GM18870 (cell line): ENCODE data around the gene GP5.

Experiments used
- ATAC-seq: cut with Tn5 transposase; IDR thresholded peaks from one replicate; pipeline ENCODE4 v1.9.1; 2021; ENCODE audit warnings: moderate library complexity; ENCODE audit not compliant: unreplicated experiment

Gene GP5, protein sequence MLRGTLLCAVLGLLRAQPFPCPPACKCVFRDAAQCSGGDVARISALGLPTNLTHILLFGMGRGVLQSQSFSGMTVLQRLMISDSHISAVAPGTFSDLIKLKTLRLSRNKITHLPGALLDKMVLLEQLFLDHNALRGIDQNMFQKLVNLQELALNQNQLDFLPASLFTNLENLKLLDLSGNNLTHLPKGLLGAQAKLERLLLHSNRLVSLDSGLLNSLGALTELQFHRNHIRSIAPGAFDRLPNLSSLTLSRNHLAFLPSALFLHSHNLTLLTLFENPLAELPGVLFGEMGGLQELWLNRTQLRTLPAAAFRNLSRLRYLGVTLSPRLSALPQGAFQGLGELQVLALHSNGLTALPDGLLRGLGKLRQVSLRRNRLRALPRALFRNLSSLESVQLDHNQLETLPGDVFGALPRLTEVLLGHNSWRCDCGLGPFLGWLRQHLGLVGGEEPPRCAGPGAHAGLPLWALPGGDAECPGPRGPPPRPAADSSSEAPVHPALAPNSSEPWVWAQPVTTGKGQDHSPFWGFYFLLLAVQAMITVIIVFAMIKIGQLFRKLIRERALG

DNA sequence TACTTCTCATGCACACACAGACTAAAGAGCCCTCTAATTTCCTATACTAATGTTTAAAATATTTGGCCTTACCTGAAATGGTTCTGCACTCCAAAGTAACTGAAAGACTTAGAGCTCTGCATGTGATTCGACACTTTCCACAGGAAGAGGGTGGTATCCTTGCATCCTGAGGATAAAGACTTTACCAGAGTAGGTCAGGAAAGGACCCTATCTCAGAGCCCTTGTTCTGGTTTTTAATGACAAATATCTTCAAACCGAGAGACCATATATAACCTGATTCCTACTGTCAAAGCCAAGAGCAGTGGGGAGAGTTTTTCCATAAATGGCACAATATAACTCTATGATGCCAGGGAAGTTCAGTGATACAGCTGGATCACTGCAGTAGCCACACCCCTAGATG is at the start of gene GP5:
TSS of gene GP5 (minus strand) at position 101 of the 400 bp plus-strand sequence. CDS start 984 bp downstream, outside the sequence.
- no peak for ATAC-seq

DNA sequence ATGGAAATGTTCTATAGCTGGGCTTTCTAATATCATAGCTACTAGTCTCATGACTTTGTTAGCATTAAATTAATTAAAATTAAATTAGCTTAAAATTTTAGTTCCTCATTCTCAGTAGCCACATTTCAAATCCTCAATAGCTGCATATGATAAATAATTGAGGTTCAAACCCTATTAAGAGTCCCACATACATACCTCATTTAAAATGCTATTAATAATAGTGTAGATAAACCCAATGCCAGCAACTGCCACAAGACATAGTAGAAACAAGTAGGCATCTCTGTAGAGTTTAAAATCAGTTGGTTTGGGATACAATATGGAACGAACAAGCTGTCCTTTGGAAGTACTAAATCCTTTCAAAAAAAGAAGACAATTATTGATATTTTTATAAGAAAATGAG is 48.6 kb upstream of the GP5 start:
- no peak for ATAC-seq

DNA sequence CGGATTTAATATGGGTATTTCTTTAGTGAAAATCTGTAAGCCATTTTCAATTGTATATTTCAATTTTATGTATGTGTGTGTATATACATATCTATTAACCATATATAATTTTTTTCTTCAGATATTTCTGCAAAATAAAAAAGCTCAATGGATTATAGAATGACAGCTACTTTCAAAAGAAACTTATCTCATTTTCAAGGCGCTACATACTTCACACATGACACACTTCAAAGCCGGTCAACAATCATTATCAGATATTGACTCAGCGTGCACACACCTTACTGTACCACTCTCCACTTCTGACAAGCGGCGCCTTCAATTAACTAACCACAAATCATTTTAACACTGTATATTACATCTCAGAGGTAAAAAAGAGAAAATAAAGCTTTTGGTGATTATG is 48.1 kb upstream of the GP5 start:
- no peak for ATAC-seq

DNA sequence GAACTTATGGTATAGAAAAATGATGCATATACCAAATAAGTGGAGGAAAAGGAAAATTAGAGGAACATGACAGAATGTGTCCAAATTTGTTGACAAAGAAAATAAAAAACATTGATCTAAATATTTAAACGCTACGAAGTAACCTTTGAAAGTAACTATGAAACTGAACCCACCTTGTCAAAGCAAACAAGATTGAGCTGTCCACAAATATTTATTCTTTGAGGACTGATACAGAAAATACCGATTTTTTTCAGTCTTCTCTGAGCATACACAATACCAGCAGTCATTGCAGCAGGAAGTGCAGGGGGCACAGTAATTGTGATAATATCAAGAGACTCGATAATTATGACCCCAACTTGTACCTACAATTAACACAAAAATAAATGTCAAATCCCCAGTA is 47.7 kb upstream of the GP5 start:
- ATAC-seq, result no peak

DNA sequence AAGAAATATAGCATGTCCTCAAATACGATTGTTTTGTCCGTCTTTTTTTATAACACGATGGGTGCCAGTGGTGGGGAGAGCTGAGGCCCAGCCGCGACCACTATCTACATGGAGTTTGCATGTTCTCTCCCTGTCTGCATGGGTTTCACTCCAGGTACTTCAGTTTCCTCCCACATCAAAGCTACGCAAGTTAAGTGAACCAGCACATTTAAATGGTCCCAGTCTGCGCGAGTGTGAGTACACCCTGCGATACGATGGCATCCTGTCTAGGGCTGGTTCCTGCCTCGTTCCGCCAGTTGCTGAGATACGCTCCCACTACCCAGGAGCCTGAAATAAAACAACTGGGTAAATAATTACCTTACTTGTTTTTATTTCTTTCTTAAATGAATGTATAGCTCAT is 47.1 kb upstream of the GP5 start:
- ATAC-seq, result no peak

DNA sequence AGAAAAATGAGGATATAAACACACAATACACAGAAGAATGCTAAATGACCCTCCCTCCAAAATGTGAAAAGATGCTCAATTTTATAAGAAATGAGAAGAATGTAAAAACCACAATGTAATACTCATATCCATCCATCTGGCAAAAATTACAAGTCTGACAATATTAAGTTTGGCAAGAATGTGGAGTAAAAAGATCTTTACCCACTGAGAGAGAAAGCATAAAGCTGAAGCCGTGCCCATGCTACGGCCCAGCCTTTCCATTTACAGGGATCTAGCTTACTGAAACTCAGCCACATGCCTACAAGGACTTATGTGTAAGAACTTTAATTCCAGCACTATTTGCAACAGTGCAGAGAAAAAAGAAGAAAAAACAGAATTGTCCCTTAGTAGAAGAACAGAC is 44.8 kb upstream of the GP5 start:
- no peak for ATAC-seq

DNA sequence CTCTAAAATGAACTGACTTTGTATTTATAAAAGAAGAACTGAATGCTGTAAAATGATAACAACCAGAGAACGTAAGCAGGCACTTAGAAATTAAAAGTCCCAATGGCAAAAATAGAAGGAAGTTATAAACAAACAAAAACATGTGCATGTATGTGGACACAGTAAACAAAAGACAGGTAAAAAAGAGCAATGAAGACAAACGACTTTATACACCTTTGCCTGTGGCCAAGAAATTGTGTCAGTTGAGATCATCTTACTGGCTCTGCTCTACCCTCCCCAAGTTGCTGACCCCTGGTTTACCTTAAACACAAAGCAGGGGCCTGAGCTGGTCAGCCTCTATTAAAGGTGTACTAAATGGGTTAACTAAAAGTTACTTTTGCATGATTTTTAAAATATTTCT is 41.7 kb upstream of the GP5 start:
- no peak for ATAC-seq

DNA sequence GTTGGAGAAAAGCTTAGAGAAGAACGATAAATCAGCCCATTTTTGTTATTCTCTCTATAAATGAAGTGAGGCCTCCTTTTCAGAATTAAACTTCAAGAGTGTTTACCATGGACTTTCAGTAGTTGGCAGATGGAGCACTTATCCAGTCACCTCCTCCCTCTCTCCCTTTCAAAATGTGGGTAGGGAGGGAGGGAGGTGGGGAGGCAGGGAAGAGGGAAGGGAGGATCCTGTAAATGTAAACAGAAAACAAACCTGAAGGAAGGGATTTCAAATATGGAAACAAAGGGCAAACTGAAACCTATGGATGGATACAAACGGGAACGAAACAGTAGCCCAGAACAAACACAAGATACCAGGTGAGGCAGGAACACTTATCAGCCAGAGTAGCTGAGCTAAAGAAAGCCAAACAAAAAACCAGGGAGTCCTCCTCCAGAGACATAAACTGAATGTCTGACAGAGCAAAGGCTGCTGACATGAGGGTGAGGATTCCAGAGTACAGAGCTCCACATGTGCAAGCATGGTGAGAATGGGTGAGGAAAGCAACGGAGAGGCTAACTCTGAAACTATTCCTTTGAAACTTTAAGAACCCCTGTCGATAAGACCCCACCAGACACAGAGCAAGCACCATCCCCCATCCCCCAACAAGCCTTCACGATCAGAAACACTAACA is 41.0 kb upstream of the GP5 start:
- no peak for ATAC-seq

DNA sequence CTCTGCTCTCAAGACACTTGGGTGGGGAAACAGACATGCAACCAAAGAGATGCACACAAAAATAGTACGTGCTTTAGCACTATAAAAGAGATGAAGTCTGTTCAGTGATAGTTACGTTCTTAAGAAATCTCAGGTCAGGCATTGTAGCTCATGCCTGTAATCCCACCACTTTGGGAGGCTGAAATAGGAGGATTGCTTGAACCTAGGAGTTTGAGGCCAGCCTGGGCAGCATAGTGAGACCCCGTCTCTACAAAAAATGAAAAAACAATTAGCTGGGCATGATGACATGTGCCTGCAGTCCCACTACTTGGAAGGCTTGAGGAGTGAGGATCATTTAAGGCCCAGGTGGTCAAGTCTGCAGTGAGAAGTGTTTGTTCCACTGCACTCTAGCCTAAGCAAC is 35.4 kb upstream of the GP5 start:
- ATAC-seq, result no peak

DNA sequence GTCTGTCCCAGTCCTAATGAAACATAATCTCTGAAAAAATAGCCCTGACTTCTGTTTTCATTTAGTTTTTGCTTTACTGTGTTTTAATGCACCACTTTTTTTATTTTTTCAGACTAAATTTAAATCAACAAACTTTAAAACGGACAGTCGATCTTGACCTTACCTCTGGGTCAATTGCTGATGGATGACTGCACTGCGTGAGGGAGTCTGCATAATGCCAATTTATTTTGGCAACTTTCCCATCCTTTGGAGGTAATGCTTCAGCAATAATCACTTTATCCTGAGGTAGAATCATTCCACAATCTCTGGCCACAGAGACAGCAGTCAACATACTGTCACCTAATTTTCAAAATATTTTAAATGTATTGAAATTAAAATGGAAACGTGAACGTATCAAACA is 32.5 kb upstream of the GP5 start:
- no peak for ATAC-seq

DNA sequence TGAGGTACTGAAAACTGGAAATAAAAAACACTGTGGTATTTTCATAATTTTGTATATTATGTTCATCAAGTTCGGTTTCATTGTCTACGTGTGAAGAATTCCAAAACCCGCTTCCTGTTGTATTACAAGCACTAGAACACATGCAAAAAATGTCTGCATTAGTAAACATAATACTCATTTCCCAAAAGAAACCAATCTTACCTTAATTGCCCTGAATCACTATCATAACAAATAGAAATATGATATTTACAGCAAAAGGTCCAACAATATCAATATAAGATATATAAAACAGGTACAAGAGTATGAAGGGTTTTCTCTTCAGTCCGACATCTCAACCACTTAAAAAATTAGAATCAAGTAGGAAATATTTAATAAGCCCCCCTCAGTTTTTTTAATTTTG is 26.3 kb upstream of the GP5 start:
- no peak for ATAC-seq

DNA sequence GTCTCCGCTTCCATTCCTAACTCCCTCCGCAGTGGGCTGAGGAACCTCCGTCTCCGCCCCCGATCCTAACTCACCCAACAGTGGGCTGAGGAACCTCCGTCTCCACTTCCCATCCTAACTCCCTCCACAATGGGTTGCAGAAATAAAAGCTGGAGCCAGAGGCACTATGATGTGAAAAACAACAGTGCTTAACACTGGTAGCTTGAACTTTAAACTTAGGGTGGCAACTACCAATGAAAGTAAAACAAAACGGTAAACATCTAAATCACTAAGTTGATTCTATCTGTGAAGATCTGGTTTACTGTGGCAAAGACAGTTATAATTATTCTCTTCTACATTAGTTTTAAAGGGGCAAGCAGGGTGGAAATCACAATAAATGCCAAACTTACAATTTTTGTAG is 25.9 kb upstream of the GP5 start:
- no peak for ATAC-seq

DNA sequence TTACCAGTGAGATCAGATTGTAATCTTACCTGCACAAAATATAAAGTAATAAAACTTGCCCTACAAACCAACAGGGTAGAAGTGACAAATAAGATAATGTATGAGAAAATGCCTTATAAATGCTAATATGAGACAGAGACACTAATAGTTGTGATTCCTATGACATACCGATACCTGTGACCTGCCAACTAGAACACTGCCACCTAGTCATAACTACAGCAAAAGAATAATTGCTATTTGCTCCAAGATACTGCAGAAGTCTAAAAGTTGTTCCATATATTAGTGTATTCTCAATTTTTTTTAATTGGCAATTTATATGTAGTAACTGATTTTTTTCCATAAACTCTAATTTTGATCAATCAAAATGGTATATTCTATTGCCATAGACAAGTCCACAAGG is 25.3 kb upstream of the GP5 start:
- no peak for ATAC-seq

DNA sequence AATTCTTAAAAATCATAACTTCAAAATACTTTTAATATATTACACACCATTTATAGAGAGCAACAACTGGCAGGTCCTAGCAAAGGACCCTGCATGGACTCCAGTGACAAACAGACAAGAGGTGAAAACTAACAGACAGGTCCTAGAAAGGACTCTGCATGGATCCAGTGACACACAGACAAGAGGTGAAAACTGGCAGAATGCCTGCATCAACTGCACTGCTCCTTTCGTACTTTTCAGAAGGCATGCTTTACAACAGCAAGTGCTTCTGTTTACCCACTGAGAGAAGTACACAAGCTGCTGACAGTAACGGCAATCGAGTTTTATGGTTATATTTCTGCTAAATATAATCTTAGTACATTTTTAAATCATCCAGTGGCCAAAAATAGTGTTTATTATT is 24.3 kb upstream of the GP5 start:
- no peak for ATAC-seq

DNA sequence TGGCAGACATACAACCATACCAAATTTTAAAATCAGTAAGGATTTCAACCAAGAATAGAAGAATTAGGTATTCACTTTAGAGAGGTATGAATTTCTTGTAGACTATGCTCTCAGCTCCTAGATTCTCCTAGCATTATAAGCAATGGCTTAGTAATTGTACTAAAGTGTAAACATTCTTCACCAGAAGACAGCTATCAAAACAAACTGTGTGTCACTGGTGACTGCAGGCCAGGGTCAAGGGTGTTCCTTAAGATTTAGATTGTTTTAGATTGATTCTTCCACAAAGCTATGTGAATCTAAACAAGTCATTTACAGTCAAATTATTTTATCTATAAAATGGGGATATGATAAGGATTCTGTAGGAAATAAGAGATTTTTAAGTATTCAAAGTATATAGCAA is 23.1 kb upstream of the GP5 start:
- ATAC-seq, result no peak

DNA sequence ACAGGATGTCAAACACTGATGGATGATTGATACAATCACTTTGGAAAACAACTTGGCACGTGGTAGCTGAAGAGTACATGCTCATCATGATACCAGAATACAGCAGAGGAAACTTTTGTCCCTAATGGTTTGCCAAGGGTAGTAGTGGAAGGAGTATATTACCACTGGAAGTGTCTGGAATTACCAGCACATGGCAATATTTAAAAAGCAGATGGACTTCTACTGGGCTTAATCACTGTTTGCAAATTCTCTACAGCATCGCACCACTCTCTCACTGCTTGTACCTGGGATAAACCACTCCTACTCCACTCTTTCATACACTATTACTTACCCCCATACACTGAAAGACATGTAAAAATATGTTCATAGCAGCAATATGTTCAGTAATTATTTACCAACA is 19.6 kb upstream of the GP5 start:
- no peak for ATAC-seq

DNA sequence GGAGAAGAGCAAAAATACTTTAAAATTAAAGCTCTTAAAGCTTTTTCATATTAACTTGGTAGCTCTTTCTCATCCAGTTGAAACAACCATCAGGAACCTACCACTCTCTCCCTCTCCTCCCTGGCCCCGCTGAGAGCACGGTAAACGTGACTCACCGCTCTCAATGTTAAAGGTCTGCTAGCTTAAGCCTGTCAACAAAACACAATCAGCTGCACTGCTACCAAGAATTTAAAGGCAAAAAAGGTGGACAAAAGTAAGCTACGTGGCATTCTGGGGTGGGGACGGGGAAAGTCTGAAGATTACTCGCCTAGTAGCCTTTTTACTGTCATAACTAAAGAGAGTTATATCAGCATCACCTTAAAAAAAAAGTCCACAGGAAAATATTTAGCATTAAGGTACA is 8.4 kb upstream of the GP5 start:
- no peak for ATAC-seq

DNA sequence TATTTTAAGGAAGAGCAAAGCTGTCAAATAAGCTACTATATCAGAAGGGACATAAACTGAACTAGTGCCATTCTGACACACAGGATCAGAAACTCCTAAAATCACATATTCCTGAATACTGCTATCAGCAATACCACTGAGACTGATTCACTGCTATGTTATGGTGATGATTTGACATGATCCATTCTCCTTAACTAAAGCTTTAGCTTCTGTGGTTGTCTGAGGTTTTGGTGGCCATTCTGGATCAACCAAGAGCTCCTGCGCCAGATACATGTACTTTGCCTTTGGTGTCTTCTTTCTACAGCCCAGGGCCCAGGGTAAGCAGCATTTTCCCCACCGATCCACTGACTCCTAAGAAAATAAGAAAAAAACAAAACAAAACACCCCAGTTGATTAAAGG is 6.7 kb upstream of the GP5 start:
- no peak for ATAC-seq

DNA sequence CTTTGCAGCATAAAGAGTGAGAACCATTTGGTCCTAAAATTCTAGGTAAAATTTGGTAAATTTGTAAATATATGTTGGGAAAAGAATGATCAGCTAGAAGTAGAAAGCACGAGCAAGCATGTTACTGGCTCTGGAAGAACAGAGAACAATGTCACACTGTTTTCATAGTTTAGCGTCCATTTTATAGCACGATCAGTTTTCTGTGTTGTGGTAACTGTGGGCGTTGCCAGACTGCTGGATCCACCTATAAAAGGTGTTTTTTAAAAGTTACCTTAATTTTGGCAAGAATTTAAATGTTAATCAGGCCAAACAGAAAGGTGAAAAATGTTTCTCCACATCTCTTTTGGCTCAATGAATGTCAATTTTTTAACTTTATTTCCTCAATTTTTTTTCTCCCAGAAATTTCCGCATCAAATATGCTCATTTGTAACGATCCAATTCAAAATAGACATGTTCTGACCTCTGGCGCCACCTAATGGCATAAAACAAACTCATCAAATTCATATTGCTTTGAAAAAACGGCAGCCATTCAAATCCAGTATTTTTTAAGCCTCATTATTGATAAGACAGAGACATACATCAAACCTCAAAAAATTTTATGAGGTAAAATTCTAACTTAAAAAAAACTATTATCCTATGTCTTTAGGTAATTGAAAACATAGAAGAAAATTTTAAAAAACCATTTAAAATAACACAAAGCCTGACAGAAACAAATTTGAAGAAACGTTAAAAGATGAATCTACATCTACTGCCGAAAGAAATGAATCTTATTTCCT is 5.5 kb upstream of the GP5 start:
- ATAC-seq, result no peak

DNA sequence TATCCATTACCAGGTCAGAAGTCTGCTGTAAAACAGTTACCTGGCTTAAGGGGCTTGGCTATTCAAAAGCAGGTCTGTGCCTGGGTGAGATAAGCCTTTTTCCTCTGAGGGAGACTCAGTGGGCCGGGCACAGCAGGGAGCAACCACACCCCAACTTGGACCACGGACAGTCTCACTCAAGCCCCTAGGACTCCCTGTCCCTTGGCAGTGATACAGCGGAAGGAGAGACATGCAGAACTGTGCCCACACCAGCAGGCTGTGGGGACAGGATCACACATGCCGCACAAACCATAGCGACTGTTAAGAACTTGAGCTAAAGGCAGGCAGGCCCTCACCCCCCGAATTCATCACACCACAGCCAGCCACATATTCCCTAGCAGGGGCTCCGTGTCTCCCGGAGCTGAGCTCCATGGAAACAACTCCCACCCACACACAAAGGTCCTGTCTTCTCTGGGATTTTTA is 2.8 kb upstream of the GP5 start:
- ATAC-seq, result no peak

DNA sequence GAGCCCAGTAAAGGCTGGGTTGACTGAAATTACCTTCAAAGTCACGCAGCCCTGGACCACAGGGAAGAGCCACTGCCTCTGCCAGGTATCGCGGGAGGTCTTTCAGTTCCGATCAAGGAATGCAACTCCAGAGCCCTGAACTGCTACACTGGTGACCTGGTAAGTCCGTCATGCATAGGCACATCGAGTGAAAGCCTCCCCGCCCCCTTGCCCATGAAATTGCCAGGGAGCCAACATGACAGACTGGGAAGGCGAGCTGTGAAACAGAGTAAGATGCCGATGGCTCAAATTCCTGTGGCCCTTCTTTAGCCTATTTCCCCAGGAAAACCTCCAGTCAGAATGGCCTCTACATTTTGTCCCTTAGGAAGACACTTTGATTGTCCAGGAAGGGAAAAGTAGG is 2.3 kb upstream of the GP5 start:
- no peak for ATAC-seq
